HG02588 (cell line): ENCODE measurements around the gene HMBS.
"Not testable (repeated sequence)": the region's sequence is repeated elsewhere in the genome, so short reads cannot be mapped to it uniquely, and the experiment has no call there.

ENCODE experiments used
- ATAC-seq: cut with Tn5 transposase; IDR thresholded peaks from one replicate; pipeline ENCODE4 v1.9.1; 2021; ENCODE audit warnings: mild to moderate bottlenecking, moderate library complexity; ENCODE audit not compliant: unreplicated experiment

The HMBS gene

DNA sequence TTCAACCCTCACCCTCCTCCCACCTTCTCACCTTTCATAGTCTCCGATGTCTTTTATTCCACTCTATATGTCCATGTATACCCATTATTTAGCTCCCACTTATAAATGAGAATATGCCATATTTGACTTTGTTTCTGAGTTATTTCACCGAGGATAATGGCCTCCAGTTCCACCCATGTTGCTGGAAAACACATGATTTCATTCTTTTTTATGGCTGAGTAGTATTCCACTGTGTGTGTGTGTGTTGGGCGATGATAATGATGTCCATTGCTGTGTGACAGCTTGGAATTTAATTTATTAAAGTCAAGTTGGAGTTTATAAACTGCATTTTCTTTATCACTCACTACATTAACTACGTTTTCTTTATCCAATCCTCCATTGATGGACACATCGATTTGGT lies 33.5 kb downstream of the HMBS start:
- ATAC-seq = no peak

DNA sequence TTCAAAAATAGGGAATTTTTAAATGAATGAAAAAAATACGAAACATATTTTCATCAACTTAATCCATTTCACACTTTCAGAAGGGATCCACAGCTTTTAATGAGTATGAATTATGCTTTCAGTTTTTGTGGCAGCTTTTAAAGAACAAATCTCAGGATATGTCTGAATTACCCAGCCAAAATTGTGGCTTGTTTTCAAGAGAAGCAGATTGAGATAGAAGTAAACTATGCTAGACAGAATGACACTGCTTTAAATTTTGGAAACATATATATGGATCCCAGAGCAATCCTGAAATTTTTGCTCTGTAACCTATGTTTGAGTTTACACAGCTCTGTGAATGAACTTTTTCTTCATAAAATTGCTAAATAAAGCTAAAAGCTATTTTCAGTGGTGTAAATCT lies 34.3 kb downstream of the HMBS start:
- ATAC-seq = no peak

DNA sequence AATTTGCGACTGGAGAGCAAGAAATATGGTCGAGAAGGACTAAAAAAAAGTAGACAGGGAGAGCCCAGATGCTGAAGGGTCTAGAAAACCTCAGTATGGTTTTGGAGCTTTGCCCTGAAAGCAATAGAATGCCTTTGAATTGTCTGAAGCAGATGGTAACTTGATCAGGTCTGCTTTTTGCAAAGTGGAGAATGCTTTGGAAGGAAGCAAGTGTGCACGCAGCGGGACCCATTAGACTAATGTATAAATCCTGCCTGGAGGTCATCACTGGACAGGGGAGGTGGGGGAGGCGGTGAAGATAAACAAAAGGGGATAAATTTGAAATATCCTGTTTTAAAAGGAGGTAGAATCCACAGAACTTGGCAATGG lies 35.9 kb downstream of the HMBS start:
- ATAC-seq = no peak

DNA sequence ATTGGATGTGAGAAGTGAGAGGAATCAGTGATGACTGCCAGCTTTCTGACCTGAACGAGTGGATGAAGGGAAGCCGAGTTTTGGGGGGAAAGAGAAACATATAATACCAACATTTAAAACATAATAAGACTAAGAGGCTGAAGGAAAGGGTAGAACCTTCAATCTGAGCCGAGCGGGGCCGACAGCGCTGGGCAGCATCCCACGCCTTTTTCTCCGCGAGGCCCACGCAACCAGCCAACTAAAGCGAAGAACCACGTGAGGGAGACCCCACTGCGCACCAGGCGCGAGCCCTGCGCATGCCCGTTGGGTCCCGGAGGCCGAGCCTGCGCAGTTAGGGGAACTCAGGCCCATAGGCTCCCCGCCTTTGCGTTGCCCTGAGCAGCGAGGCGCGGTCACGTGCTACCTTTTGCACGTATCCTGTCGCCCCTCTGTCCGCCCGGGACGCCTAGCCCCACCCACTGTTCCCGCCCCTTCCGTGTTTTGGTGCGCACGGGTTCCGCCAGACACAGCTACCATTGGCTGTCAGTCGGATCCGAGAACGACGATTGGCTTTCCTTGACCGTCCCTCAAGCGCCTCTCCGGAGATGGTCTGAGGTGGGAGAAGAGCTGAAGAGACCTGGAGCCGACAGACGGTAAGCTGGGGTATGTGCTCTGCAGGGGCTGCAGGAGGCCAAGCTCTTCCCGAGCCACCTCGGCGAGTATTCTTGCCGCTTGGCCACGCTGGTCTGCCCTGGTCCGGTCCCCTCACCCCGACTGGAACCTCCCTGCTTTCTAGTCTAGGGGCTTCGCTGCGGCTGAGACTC lies 36.5 kb downstream of the HMBS start, which contains the start of gene HINFP:
Gene HINFP, plus strand, starts transcription at position 573 of the 803 bp plus-strand sequence. CDS start 5,365 bp downstream, outside the sequence.
- peak; percentile 96 for ATAC-seq

DNA sequence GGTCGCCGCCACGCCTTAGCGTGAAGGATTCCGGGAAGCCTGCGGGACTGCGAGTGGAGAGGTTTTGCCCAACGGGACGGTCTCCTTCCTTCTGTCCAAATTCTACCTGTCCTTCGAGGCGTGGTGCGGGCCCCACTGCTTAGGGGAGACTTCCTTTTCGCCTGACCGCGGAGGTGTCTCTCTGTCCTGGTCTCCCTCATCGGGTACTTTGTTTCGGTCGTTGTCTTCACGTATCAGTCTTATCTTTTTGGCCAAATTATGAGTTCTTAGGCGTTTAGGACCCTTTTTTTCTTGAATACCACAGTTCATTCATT lies 37.1 kb downstream of the HMBS start:
- ATAC-seq = no peak

DNA sequence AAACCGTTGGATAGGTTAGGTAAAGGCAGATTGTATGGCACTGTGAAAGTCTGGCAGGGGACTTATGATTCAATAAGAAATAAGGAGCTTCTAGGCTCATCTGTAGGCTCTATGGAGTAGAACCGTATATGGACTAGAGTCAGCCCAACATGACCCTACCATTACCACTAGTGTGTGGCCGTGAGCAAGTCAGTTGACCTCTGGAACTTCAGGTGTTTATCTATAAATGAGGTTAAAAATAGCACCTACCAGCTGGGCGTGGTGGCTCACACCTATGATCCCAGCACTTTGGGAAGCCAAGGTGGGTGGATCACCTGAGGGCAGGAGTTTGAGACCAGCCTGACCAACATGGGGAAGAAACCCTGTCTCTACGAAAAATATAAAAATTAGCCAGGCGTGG lies 41.1 kb downstream of the HMBS start:
- no peak for ATAC-seq

DNA sequence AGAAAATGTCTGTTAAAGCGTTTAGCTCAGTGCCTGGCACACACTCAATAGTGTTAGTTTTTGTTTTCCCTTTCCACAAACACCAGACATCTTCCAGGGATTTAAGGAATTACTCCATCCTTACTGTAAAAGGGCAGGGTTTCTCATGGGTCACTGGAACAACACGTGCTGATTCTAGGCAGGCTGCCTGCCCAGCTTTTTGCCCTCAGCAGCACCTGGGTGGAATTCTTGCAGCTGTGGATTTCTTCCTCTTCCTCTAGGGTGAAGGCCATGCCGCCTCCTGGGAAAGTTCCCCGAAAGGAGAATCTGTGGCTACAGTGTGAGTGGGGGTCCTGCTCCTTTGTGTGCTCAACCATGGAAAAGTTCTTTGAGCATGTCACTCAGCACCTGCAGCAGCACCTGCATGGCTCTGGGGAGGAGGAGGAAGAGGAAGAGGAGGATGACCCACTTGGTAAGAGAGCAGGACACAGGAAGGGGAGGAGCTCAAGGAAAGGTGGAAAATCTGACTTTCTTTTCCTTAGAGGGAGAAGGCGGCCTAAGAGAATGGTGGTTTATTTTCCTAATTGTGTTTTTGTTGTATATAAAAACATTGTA lies 42.1 kb downstream of the HMBS start:
- no peak for ATAC-seq

DNA sequence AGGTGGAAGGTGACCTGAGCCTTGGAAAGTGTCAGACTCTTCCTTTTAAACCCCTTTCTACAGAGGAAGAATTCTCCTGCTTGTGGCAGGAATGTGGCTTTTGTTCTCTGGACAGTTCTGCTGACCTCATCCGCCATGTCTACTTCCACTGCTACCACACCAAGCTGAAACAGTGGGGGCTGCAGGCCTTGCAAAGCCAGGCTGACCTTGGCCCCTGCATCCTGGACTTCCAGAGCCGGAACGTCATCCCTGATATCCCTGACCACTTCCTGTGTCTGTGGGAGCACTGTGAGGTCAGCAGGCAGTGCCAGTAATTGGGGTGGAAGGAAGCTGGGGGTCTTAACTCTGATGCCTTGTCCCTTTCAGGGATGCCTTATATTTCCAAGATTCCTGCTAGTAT lies 46.0 kb downstream of the HMBS start:
- ATAC-seq = no peak

DNA sequence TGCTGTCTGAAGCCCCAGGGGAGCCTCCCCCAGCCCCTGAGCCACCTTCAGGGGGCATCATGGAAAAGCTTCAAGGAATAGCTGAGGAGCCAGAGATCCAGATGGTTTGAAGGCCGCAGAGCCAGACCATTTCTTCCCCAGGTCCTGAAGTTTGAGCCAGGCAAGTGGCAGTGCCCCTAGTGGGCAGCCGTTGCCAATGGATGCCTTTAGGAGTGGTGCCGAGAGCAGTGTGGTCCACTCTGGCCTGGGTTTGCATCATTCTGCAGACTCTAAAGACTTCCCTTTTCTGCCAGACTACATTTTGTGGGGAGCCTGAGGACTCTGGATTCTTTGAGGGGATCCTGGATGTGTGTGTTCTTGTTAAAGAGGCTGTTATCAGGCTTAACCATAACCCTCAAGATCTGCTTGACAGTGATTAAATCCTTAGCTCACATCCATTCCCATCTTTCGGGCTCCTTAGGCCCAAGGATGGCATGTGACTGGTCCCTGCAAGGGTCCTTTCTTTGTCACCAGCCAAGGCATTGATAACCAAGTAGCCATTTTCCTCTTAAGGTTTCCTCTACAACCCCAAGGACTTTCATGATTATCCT lies 49.8 kb downstream of the HMBS start:
- no peak for ATAC-seq

DNA sequence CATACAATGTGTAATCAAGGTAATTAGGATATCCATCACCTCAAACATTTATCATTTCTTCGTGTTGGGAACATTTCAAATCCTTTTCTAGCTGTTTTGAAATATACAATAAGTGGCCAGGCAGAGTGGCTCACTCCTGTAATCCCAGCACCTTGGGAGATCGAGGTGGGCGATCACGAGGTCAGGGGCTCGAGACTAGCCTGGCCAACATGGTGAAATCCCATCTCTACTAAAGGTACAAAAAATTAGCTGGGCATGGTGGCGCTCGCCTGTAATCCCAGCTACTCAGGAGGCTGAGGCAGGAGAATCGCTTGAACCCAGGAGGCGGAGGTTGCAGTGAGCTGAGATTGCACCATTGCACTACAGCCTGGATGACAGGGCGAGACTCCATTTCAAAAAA lies 54.6 kb downstream of the HMBS start:
- not testable (repeated sequence) for ATAC-seq
